ENCODE results near the gene INVS. TPM values are rescaled to one million over a fixed set of nuclear protein-coding genes. Genes with fewer than 3 reads are reported as not detected.
A peak's percentile ranks its signal among the peaks of the same experiment; 100 is the strongest.

The INVS gene
- total RNA-seq, 3 donors from 2014 or later (not counting 1 experiment from before 2014, with no cell fraction given): 24.5 to 30.6 (median 27.4) TPM

- WGBS (ENCODE audit: insufficient coverage): no CpG with 5 or more reads among the region's 2 CpGs
- no peaks in the 10 kb centered on the region for H3K27me3 Mint-ChIP-seq (ENCODE audit: low read depth in 2 of 2)
- no peaks in the 10 kb centered on the region for H3K9me3 ChIP-seq (ENCODE audit: control insufficient read depth, insufficient read depth, low read length)
- intact Hi-C loops (cut with micrococcal nuclease): no loop called here
- H3K4me1 Mint-ChIP-seq: peaks cover 39 to 42% of the 10 kb centered on the region in 2 donors
- no peak for TF ChIP-seq CTCF (IDR thresholded peaks at IDR 0.05)
- H3K9me3 Mint-ChIP-seq: no peaks in the 10 kb centered on the region
- H3K27ac Mint-ChIP-seq: peak overlapping the region; percentile 95 to 99
- H3K4me3 Mint-ChIP-seq: peak overlapping the region; percentile 99
- no peaks in the 10 kb centered on the region for H3K27me3 ChIP-seq (ENCODE audit: control insufficient read depth, insufficient read depth, low read length)
- DNase-seq (no peak), ATAC-seq (no peak)
- H3K4me3 ChIP-seq (ENCODE audit: low read length): no peak overlapping the region
- peaks cover 19% of the 10 kb centered on the region for H3K4me1 ChIP-seq (ENCODE audit: control insufficient read depth, insufficient read depth, low read length)
- peak overlapping the region; percentile 73 for H3K27ac ChIP-seq (ENCODE audit: low read length)
- H3K36me3 ChIP-seq (ENCODE audit: control insufficient read depth, insufficient read depth, low read length): peaks cover 14% of the 10 kb centered on the region
- no peaks in the 10 kb centered on the region for H3K36me3 Mint-ChIP-seq
Measured at GRCh38 chr9:100100146-100100667, 1.2 kb downstream of the INVS start.

GRCh38 chr9:100101608-100102007 lies 2.6 kb downstream of the INVS start:
- Mint-ChIP-seq H3K36me3 (no peaks in the 10 kb centered on the region), H3K27ac (no peak overlapping the region), H3K27me3 (ENCODE audit: low read depth in 2 of 2) (no peaks in the 10 kb centered on the region), H3K4me1 (peaks cover 29 to 32% of the 10 kb centered on the region in 2 donors), H3K9me3 (no peaks in the 10 kb centered on the region), H3K4me3 (no peak overlapping the region)
- H3K4me1 ChIP-seq (ENCODE audit: control insufficient read depth, insufficient read depth, low read length): peaks cover 19% of the 10 kb centered on the region
- DNase-seq: no peak
- WGBS (ENCODE audit: insufficient coverage): 98% methylated on average over 6 of the region's 6 CpGs
- no peaks in the 10 kb centered on the region for H3K9me3 ChIP-seq (ENCODE audit: control insufficient read depth, insufficient read depth, low read length)
- H3K36me3 ChIP-seq (ENCODE audit: control insufficient read depth, insufficient read depth, low read length): peaks cover 26% of the 10 kb centered on the region
- ATAC-seq: no peak
- TF ChIP-seq CTCF (IDR thresholded peaks at IDR 0.05): no peak
- no peak overlapping the region for H3K27ac ChIP-seq (ENCODE audit: low read length)
- no peaks in the 10 kb centered on the region for H3K27me3 ChIP-seq (ENCODE audit: control insufficient read depth, insufficient read depth, low read length)
- H3K4me3 ChIP-seq (ENCODE audit: low read length): no peak overlapping the region
- intact Hi-C loops (cut with micrococcal nuclease): no loop called here

GRCh38 chr9:100104314-100104713 lies 5.3 kb downstream of the INVS start:
- intact Hi-C loops (cut with micrococcal nuclease): no loop called here
- no peaks in the 10 kb centered on the region for H3K9me3 ChIP-seq (ENCODE audit: control insufficient read depth, insufficient read depth, low read length)
- Mint-ChIP-seq H3K4me3 (no peak overlapping the region), H3K9me3 (no peaks in the 10 kb centered on the region), H3K27me3 (ENCODE audit: low read depth in 2 of 2) (no peaks in the 10 kb centered on the region), H3K27ac (no peak overlapping the region), H3K4me1 (peaks cover 9 to 10% of the 10 kb centered on the region in 2 donors), H3K36me3 (no peaks in the 10 kb centered on the region)
- H3K27ac ChIP-seq (ENCODE audit: low read length): no peak overlapping the region
- no peaks in the 10 kb centered on the region for H3K27me3 ChIP-seq (ENCODE audit: control insufficient read depth, insufficient read depth, low read length)
- DNase-seq (no peak), ATAC-seq (no peak)
- peaks cover 9% of the 10 kb centered on the region for H3K4me1 ChIP-seq (ENCODE audit: control insufficient read depth, insufficient read depth, low read length)
- WGBS (ENCODE audit: insufficient coverage): 96% methylated on average over 4 of the region's 4 CpGs
- no peak overlapping the region for H3K4me3 ChIP-seq (ENCODE audit: low read length)
- peaks cover 43% of the 10 kb centered on the region for H3K36me3 ChIP-seq (ENCODE audit: control insufficient read depth, insufficient read depth, low read length)
- no peak for TF ChIP-seq CTCF (IDR thresholded peaks at IDR 0.05)

GRCh38 chr9:100105861-100106260 lies 6.8 kb downstream of the INVS start:
- no peaks in the 10 kb centered on the region for H3K9me3 ChIP-seq (ENCODE audit: control insufficient read depth, insufficient read depth, low read length)
- H3K36me3 Mint-ChIP-seq: no peaks in the 10 kb centered on the region
- no peak overlapping the region for H3K4me3 ChIP-seq (ENCODE audit: low read length)
- WGBS (ENCODE audit: insufficient coverage): 44% methylated on average over 1 of the region's 1 CpG
- H3K27me3 ChIP-seq (ENCODE audit: control insufficient read depth, insufficient read depth, low read length): no peaks in the 10 kb centered on the region
- H3K4me1 ChIP-seq (ENCODE audit: control insufficient read depth, insufficient read depth, low read length): no peaks in the 10 kb centered on the region
- H3K36me3 ChIP-seq (ENCODE audit: control insufficient read depth, insufficient read depth, low read length): peaks cover 49% of the 10 kb centered on the region
- no peak overlapping the region for H3K4me3 Mint-ChIP-seq
- intact Hi-C loops (cut with micrococcal nuclease): no loop called here
- no peak for DNase-seq
- H3K9me3 Mint-ChIP-seq: no peaks in the 10 kb centered on the region
- no peak for TF ChIP-seq CTCF (IDR thresholded peaks at IDR 0.05)
- no peak overlapping the region for H3K27ac ChIP-seq (ENCODE audit: low read length)
- ATAC-seq: no peak
- no peak overlapping the region for H3K27ac Mint-ChIP-seq
- H3K4me1 Mint-ChIP-seq: peaks cover 0 to 2% of the 10 kb centered on the region in 2 donors
- no peaks in the 10 kb centered on the region for H3K27me3 Mint-ChIP-seq (ENCODE audit: low read depth in 2 of 2)

All from natural killer cell (primary cell).